Erythroblast (primary cell): ENCODE measurements around the gene CSNK1E.

Experiments
- GATA1 ChIP-seq: IDR thresholded peaks from 2 replicates; pipeline ENCODE4 v1.6.1; 2011; ENCODE audit warnings: low read depth, mild to moderate bottlenecking, control low read depth, low read length, moderate library complexity
- POLR2A ChIP-seq: IDR thresholded peaks from 2 replicates; pipeline ENCODE4 v1.6.1; 2011; ENCODE audit warnings: mild to moderate bottlenecking, low read length

- TF ChIP-seq POLR2A: no peak
- TF ChIP-seq GATA1: no peak
Observed at GRCh38 chr22:38276166-38276565, 41.1 kb downstream of the CSNK1E start.
